Choroid plexus epithelial cell (primary cell): ENCODE measurements around the gene HIVEP3.

Experiments used
- DNase-seq: peaks from one replicate; pipeline ENCODE4 v3.0.0-alpha.2; 2010; ENCODE audit warnings: low read depth
- H3K4me3 ChIP-seq: 2 replicates; pipeline ENCODE4 v1.5.1; 2011; ENCODE audit warnings: low read depth, mild to moderate bottlenecking, control low read depth, low read length, moderate library complexity
- TF ChIP-seq, protein P1 (sequence below): conservative IDR thresholded peaks from 2 replicates; pipeline ENCODE4 v1.5.1; 2011; ENCODE audit warnings: low read depth, mild to moderate bottlenecking, control low read depth, inconsistent platforms, low read length, moderate library complexity

The HIVEP3 gene

DNA sequence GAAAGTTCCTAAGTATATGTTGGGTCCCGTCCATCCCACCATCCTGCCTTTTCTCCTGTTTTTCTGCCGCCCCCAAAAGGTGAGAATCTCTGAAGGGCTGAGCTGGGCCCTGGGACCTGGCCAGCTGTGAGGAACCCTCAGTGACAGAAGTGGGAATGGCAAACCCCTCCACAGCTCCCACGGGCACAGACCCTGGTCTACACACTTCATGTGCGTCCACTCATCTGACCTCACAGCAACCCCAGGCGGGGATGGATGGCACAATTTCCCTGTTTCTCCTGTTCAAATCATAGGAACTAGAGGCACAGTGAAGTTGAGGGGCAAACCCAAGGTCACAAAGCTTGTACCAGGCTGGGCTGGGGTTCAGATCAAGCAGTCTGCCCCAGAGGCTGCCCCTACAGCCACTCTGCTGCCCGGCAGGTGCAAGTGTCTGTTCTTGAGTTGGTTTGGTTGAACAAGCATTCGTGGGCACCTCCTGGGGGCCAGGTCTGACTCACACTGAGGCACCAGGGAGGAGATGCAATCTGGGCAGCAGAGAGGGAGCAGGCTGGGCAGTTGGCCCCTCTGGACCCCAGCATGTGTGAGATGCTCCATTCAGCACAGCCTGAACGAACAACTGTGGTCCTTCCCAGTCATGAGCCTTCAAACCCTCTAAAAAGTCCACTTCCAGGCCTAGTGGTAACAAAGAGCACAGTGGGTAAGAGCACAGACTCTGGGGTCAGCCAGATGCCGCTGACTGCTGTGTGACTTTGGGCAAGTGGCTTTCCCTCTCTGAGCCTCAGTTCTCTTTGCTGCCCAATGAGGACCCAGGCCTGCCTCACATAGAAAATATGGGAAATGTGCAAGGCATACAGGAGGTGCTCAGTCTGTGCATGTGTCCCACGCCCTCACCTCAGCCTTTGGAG, 438.3 kb downstream of the HIVEP3 start:
- DNase-seq: no peak
- no peak overlapping the region for H3K4me3 ChIP-seq
- TF ChIP-seq, protein P1, sequence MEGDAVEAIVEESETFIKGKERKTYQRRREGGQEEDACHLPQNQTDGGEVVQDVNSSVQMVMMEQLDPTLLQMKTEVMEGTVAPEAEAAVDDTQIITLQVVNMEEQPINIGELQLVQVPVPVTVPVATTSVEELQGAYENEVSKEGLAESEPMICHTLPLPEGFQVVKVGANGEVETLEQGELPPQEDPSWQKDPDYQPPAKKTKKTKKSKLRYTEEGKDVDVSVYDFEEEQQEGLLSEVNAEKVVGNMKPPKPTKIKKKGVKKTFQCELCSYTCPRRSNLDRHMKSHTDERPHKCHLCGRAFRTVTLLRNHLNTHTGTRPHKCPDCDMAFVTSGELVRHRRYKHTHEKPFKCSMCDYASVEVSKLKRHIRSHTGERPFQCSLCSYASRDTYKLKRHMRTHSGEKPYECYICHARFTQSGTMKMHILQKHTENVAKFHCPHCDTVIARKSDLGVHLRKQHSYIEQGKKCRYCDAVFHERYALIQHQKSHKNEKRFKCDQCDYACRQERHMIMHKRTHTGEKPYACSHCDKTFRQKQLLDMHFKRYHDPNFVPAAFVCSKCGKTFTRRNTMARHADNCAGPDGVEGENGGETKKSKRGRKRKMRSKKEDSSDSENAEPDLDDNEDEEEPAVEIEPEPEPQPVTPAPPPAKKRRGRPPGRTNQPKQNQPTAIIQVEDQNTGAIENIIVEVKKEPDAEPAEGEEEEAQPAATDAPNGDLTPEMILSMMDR: no peak

DNA sequence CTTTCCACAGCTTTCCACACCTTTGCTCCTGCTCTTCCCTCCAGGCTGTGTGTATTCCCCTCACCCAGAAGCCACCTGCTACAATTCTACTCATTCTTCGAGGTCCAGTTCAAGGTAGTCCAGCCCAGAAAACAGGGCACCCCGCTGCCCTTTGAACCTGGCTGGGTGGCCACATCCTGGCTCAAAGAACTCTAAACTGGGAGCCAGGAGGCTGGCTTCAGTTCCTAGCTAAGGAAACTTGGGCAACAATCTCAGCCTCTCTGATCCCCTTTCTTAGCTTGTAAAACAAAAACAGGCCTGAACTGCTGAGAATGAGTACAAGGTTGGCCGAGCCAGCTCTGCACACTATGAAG, 438.9 kb downstream of the HIVEP3 start:
- no peak overlapping the region for H3K4me3 ChIP-seq
- no peak for DNase-seq
- TF ChIP-seq, protein P1: no peak

DNA sequence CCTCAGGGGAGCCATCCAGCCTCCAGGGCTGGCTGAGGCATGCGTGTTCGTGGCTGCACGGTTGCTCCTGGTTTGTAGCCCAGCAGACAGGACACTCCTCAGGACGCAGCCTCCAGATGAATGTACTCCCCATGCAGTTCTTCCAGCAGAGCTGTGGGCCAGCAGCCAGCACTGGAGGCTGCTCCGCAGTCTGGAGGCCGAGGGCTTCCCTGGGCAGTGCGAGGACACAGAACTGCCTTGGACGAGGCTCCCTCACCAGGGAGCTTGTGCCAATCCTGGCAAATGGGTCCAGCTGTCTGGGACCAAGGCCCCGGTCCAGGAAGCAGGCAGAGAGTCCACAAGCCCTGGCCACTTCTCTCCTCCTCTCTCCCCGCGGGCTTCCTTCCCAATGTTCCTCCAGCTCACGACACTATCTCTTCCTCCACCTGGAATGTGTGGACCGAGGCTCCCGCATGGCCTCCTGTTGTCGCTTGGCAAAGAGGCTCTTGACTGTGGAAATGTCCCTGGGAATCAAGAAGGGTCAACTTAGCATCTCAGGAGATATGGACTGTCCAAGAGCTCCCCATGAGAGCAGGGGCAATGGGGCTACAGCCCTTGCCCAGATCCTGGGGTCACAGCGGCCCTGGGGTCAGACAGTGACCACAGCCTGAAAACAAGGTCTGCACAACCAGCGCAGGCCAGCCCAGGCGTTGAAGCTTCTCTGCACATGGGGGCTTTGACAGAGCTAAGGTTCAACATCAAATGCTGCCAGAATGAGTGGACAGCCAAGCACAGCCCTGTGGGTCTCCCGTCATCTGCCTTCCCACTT, 439.5 kb downstream of the HIVEP3 start:
- DNase-seq: peak; percentile 83
- no peak overlapping the region for H3K4me3 ChIP-seq
- TF ChIP-seq, protein P1: no peak

DNA sequence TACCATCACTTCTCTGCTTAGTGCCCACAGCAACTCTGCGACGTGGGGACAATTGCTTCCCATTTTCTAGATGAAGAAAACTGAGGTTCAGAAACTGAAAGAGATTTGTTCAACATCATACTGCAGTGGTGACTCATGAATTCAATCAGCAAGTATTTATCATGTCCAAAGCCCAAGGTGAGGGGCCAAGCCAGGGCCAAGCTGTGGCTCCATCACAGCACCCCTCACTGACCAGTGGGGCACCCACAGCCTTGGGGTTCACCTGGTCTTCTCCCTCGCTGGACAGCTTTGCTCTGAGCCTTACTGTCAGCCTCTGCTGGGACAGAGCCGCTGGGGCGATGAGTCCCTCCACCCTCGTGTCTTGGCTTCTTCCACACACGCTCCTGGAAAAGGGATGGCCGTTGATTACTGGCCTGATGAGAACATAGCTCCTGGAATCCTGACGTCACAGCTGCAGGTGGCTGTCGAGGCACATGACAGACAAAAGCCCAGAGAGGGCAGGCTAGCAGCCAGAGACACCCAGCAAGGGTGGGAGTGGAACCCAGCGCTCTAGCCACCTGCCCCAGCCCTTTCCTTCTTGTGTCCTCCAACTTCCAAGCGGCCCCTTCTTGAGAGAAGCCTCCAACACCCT, 440.5 kb downstream of the HIVEP3 start:
- DNase-seq: no peak
- TF ChIP-seq, protein P1: no peak
- no peak overlapping the region for H3K4me3 ChIP-seq

DNA sequence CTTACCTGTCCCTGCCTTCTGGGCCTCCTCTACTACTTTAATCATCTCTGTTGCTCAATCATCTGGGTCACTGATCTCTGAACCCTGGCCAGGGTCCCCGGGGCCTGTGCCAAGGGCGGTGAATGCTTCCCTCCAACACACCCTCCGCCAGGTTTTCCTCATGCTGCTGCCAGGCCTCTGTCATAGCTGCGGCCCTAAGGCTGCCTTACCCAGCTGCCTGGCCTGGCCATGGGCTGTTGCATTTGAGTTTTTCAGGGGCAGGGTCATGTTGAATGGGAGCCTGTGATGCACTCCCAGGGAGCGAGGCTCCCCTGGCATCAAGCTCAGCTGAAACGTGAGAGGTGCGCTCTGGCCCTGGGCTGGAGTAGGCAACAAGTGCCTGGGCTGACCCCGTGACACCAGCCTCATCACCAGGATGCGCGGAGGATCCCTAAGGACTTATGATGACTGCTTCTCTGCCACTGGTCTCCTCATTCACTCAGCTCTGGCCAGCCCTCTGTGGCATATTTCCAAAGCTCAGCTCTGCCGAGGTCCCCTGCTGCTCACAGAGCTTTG, 441.8 kb downstream of the HIVEP3 start:
- no peak overlapping the region for H3K4me3 ChIP-seq
- TF ChIP-seq, protein P1: no peak
- DNase-seq: peak; percentile 81

DNA sequence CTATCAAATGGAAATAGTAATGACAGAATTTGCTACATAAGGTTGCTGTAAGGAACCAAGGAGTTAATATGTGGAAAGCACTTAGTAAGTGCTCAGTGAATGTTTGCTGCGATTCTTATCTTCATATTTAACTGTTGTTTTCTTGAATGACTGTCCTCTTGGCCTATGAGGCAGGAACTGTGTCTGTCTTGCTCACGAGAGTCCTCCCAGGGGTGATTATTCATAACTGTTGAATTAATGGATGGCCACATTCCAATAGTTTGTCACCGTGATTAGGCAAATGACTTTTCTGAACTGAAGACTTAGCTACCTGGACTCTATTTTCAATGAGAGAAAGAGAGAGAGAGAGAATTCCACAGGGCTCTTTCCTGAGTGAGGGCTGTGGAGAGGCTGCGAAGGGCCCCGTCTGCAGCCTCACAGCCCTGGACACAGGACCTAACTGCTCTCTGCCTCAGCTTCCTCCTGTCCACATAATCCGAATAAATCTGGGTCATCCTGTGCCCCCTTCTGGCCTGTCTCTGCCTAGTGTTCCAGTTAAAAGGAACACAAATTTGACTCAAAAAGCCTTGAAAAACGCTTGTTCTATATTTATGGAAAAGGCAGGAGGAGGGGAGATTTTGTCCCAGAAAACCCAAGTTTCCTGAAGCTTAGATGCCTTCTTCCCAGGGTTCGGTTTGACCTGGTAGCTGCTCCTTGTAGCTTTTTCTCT, 442.7 kb downstream of the HIVEP3 start:
- TF ChIP-seq, protein P1: peak; percentile 23
- H3K4me3 ChIP-seq: no peak overlapping the region
- DNase-seq: no peak
